Stomach (tissue), 4 donors: Measurements from ENCODE around the gene ORAI1.

Experiments
- CTCF ChIP-seq, 7 experiments: fragments of 450-650 bp in 4 of 7; fragments of 200-600 bp in 3 of 7; sonication (generic) in 3 of 7; IDR thresholded peaks; one replicate each; pipeline ENCODE4 v1.5.1; 2016 to 2019; ENCODE audit warnings: antibody characterized with exemption in 7 of 7, control low read depth in 2 of 7, mild to moderate bottlenecking in 1 of 7
- EP300 ChIP-seq: sonication (generic); formaldehyde crosslinking; IDR thresholded peaks from one replicate; pipeline ENCODE4 v1.6.1; 2017; ENCODE audit warnings: antibody characterized with exemption
- POLR2A ChIP-seq, 4 donors: fragments of 450-650 bp; IDR thresholded peaks; one replicate each; pipeline ENCODE4 v1.6.1; 2016; ENCODE audit warnings: antibody characterized with exemption in 4 of 4, control low read depth in 2 of 4, mild to moderate bottlenecking in 1 of 4, moderate library complexity in 1 of 4
- POLR2AphosphoS5 ChIP-seq, 3 donors: sonication (generic); formaldehyde crosslinking; IDR thresholded peaks; one replicate each; pipeline ENCODE4 v1.6.1; 2016; ENCODE audit warnings: antibody characterized with exemption in 3 of 3

GRCh38 chr12:121626087-121626852 lies at the start of gene ORAI1:
- TF ChIP-seq POLR2AphosphoS5 (IDR thresholded peaks at IDR 0.05) = peak; percentile 44 to 83 (median 71)
- no peak for TF ChIP-seq CTCF (IDR thresholded peaks at IDR 0.05)
- TF ChIP-seq POLR2A (IDR thresholded peaks at IDR 0.05) = no peak
- TF ChIP-seq EP300 = no peak
